ENCODE data around the gene C14orf180. TPM values are rescaled to one million over a fixed set of nuclear protein-coding genes. Genes with fewer than 3 reads are reported as not detected.

Gene C14orf180
- polyA plus RNA-seq, 10 donors = 3.9 to 8.7 (median 5.9) TPM

Other genes with a start within 250 kb of the C14orf180 start
- 1 to 10 TPM in 2 of 10 donors, under 1 TPM in 8; 0.39 to 1.7 (median 0.68) TPM for gene TMEM179, start 25.0 kb downstream of the C14orf180 start, polyA plus RNA-seq (ENCODE audit: insufficient read length in 10 of 10)
- gene INF2, start 109.9 kb downstream of the C14orf180 start, polyA plus RNA-seq (ENCODE audit: insufficient read length in 10 of 10) = 10 to 100 TPM; 31.6 to 57.0 (median 43.3) TPM
- 10 to 100 TPM; 29.1 to 87.2 (median 57.4) TPM for gene ADSS1, start 144.5 kb downstream of the C14orf180 start, polyA plus RNA-seq (ENCODE audit: insufficient read length in 10 of 10)
- 10 to 100 TPM; 48.4 to 90.0 (median 70.7) TPM for gene SIVA1, start 173.4 kb downstream of the C14orf180 start, polyA plus RNA-seq (ENCODE audit: insufficient read length in 10 of 10)
- gene AKT1, start 216.0 kb downstream of the C14orf180 start, polyA plus RNA-seq (ENCODE audit: insufficient read length in 10 of 10) = 100 to 1,000 TPM; 136 to 198 (median 172) TPM
- gene ZBTB42, start 221.3 kb downstream of the C14orf180 start, polyA plus RNA-seq (ENCODE audit: insufficient read length in 10 of 10) = 1 to 10 TPM; 4.0 to 7.4 (median 6.2) TPM